NB4 (cell line): Measurements from ENCODE around the gene LPP.

Experiments used
- CTCF ChIP-seq: IDR thresholded peaks from one replicate; pipeline ENCODE4 v1.5.1; 2012; ENCODE audit warnings: low read depth, low read length
- MYC ChIP-seq: IDR thresholded peaks from 2 replicates; pipeline ENCODE4 v1.6.1; 2011; ENCODE audit warnings: low read depth, low read length
- POLR2A ChIP-seq: IDR thresholded peaks from 2 replicates; pipeline ENCODE4 v1.6.1; 2011; ENCODE audit warnings: mild to moderate bottlenecking; ENCODE audit not compliant: insufficient read length; ENCODE audit errors: extremely low read depth

DNA sequence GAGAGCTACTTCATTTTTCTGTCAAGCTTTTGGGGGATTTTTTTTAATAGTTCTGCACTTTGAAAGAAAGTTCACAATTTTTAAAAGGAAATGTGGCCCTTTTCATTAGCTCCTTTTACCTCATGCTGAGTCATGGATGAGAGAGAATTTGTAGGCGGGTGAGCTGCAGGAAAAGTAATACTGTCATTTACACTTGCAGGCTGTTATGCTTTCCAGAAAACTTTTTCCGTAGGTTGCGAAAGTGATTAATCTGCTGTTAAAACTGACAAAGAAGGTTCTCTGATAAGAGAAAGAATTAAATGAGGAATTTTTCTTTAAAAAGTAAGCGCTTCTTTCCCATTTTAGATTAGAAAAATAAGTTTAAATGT lies 430.2 kb downstream of the LPP start:
- TF ChIP-seq CTCF (no peak), POLR2A (no peak), MYC (no peak)
